Measurements from ENCODE around the gene VPS41.

The VPS41 gene

DNA sequence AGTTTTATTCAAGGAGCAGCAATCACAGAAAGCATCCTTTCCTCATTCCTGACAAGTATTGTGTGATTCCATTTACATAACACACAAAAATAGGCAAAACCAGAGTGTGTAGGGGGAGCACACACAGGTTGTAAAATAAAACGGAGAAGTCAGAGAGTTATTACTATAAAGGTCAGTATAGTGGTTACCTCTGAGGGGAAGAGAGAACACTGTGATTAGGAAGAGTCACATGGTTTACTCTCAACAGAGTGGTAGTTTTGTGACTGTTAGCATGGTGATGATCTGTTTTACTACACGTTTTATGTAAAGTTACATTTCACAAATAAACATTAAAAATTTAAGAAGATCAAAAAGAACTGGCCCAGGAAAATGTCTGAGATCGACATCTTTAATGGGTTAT lies 74.6 kb downstream of the VPS41 start:
- peaks cover 2% of the 10 kb centered on the region for H3K4me1 ChIP-seq (ENCODE audit: insufficient read depth, low read length)
- H3K9me3 ChIP-seq (ENCODE audit: low read length), result no peaks in the 10 kb centered on the region

DNA sequence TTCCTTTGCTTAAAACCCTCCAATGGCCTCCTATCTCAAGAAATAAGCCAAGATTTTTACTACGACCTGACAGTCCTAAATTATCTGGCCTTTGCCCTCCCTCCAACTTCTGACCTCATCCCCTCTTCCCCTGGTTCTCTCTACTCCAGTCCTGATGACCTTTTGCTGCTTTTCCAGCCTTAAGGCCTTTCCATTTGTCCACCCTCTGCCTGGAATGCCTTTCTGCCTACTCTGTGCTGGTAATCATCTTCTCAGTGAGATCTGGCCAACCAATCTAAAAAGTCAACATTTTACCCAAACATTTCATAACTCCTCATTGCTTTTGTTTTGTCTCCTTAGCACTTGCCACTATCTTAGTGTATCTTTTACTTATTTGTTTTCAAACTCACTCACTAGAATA lies 75.7 kb downstream of the VPS41 start:
- H2AFZ ChIP-seq (ENCODE audit: low read depth, low read length), result no peak overlapping the region
- no peak overlapping the region for H3K4me3 ChIP-seq (ENCODE audit: low read length)
- no peaks in the 10 kb centered on the region for H3K27me3 ChIP-seq (ENCODE audit: insufficient read depth, low read length)
- H3K9me3 ChIP-seq (ENCODE audit: low read length), result no peaks in the 10 kb centered on the region
- peaks cover 2% of the 10 kb centered on the region for H3K4me1 ChIP-seq (ENCODE audit: insufficient read depth, low read length)
- peaks cover 4% of the 10 kb centered on the region for H3K36me3 ChIP-seq (ENCODE audit: insufficient read depth, low read length)

More for the DNA sequence above, 74.6 kb downstream of the VPS41 start:
- Histone ChIP-seq H2AFZ (ENCODE audit: low read depth, low read length) (no peak overlapping the region), H3K27me3 (ENCODE audit: insufficient read depth, low read length) (no peaks in the 10 kb centered on the region), H3K36me3 (ENCODE audit: insufficient read depth, low read length) (peaks cover 4% of the 10 kb centered on the region), H3K4me3 (ENCODE audit: low read length) (no peak overlapping the region)

DNA sequence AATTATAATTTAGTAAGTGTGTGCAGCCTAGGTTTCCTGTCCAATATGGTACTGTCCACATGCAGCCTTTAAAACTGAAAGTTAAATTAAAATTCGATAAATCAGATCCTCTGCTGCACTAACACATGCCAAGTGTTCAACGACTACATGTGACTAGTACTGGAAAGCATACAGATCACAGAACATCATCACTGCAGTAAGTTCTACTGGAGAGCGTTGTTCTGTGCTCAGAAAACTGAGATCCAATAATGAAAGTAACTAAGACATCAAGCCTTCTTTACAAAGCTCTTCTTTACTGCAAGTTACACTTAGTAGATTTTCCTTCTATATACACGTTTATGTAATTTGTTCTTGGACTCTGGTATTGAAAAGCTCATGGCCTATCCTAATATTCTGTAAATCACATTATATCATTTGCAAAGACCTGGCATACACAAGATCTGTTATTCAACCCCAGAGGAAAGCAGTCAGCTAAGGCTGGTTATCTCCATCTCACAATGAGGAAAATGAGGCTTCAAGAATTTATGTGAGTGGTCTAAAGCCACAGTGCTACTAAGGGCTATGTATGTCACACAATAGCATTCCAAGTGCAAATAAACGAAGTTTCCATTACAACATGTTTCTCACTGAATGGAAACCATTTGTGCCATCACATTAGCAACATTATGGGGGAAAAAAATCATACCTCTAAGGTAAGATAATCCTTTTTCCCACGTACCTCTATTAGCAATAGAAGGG lies 77.6 kb downstream of the VPS41 start:
- Histone ChIP-seq H3K36me3 (ENCODE audit: insufficient read depth, low read length) (peaks cover 4% of the 10 kb centered on the region), H3K9me3 (ENCODE audit: low read length) (no peaks in the 10 kb centered on the region), H3K4me3 (ENCODE audit: low read length) (no peak overlapping the region), H3K27me3 (ENCODE audit: insufficient read depth, low read length) (no peaks in the 10 kb centered on the region), H3K4me1 (ENCODE audit: insufficient read depth, low read length) (peaks cover 2% of the 10 kb centered on the region), H2AFZ (ENCODE audit: low read depth, low read length) (no peak overlapping the region)

DNA sequence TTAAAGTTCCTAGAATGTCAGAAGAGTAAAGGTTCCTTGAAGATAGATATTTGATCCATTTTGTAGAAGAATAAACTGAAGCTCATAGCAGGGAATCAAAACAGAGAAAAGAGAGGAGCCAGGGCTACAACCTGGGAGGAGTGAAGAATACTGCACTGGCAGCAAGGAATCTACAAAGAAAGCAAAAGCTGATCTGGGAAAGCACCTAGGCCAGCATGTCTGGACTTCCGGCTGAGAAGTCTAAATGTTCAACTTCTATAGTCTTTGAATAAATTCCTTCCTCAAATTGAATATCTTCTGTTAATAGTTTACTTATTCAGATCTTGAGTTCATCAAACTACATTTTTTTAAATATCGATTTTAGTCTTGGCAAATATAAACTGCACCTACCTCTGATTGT lies 78.2 kb downstream of the VPS41 start:
- Histone ChIP-seq H3K9me3 (ENCODE audit: low read length) (no peaks in the 10 kb centered on the region), H3K36me3 (ENCODE audit: insufficient read depth, low read length) (peaks cover 4% of the 10 kb centered on the region), H3K27me3 (ENCODE audit: insufficient read depth, low read length) (no peaks in the 10 kb centered on the region), H3K4me3 (ENCODE audit: low read length) (no peak overlapping the region), H2AFZ (ENCODE audit: low read depth, low read length) (no peak overlapping the region), H3K4me1 (ENCODE audit: insufficient read depth, low read length) (peaks cover 2% of the 10 kb centered on the region)

DNA sequence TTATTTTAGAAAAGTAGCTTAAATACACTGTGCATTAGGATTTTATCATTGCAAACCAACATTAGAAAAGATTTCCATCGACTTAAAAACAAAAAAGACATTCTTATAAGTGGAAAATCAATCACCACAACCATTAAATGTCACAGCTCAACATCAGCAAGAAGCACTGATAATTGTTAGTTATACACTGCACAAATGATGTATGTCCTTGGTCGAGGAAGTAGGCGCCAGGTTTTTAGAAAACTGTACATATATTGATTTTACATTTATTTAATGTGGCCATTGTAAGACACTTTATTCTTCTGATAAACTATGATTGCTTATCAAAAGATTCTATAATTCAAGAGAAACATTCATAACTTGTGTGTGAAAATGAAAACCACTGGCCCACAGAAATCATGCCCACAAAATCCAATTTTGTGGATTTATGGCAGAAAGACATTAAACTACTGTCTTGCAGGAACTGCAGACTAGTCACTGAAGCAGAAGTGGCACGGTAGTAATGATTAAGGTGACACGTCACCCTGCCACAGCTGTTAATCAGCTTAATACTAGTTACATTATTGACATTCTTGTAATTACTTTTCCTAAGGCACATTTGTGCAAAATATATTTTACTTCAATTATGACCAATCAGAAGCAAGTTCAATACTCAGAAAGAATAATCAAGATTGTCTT lies 79.4 kb downstream of the VPS41 start:
- H3K27me3 ChIP-seq (ENCODE audit: insufficient read depth, low read length), result no peaks in the 10 kb centered on the region
- H3K4me3 ChIP-seq (ENCODE audit: low read length), result no peak overlapping the region
- peaks cover 4% of the 10 kb centered on the region for H3K36me3 ChIP-seq (ENCODE audit: insufficient read depth, low read length)
- no peak overlapping the region for H2AFZ ChIP-seq (ENCODE audit: low read depth, low read length)
- peaks cover 2% of the 10 kb centered on the region for H3K4me1 ChIP-seq (ENCODE audit: insufficient read depth, low read length)
- no peaks in the 10 kb centered on the region for H3K9me3 ChIP-seq (ENCODE audit: low read length)

DNA sequence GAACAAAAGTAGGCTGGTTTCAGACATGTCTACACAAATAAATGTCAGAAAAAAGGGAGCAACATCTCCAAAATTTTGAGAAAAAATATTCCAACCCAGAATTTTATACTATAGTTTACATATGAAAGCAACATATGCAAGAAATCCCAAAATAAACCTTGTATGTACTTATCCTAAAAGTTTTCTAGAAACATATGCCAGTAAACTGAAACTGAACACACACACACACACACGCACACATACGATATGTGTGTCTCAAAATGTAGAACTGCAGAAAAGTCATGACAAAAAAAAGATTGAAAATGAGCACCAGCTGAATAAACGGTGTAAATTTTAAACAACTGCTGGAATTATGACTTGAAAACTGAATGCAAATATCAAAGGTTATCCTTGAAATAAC lies 81.0 kb downstream of the VPS41 start:
- H3K36me3 ChIP-seq (ENCODE audit: insufficient read depth, low read length), result peaks cover 4% of the 10 kb centered on the region
- peaks cover 2% of the 10 kb centered on the region for H3K9me3 ChIP-seq (ENCODE audit: low read length)
- H3K27me3 ChIP-seq (ENCODE audit: insufficient read depth, low read length), result no peaks in the 10 kb centered on the region
- H2AFZ ChIP-seq (ENCODE audit: low read depth, low read length), result no peak overlapping the region
- no peaks in the 10 kb centered on the region for H3K4me1 ChIP-seq (ENCODE audit: insufficient read depth, low read length)
- H3K4me3 ChIP-seq (ENCODE audit: low read length), result no peak overlapping the region

DNA sequence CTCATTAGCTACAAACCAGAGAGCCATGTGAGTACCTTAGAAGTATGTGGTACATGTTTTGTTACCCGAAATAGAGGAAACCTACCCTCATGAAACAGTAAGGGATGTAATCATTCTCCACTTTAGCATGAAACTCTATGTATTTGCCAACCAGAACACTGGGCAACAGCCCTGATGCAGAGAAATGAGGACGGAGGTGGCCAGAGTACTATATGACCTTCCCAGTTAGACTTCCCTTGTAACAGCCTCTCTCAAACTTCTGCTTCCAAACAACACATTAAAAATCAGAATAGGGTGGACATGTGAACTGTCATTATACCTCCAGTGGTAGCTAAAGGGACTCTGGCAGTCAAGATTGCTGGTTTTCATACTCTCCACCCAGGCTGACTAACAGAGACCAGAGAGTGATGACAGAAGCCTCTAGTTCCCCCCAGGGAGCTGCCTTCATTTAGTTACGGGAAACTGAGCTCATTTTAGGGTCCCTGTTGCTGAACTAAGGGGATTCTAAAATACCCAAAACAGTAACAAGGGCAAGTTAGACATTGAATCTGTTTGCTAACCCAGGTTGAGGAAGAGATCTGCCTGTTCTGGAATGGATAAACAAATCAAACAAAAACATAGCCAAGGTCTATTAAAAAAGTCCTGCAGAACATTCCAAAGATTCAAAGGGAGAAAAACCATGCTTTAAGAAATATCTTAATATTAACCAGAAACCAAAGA lies 83.1 kb downstream of the VPS41 start:
- Histone ChIP-seq H3K27me3 (ENCODE audit: insufficient read depth, low read length) (no peaks in the 10 kb centered on the region), H3K4me1 (ENCODE audit: insufficient read depth, low read length) (no peaks in the 10 kb centered on the region), H3K36me3 (ENCODE audit: insufficient read depth, low read length) (peaks cover 4% of the 10 kb centered on the region), H3K9me3 (ENCODE audit: low read length) (peaks cover 3% of the 10 kb centered on the region), H3K4me3 (ENCODE audit: low read length) (no peak overlapping the region), H2AFZ (ENCODE audit: low read depth, low read length) (no peak overlapping the region)

DNA sequence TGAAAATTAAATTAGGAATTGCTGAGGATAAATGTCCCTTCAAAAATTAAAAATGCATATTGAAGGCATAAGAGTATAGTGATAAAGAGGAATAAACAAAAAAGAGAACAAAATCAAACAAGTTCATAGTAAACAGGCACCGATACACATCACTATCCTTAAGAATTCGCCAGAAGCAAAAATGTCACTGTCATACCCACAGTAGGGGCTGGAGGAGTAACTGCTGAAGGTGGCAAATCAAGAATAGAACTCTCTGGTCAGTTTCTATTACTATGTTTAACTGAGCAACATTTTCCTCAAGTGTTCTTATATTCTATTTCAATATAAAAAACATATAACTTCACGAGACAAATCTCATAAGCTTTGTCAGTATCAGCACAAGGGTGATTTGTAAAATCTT lies 84.0 kb downstream of the VPS41 start:
- peaks cover 5% of the 10 kb centered on the region for H3K36me3 ChIP-seq (ENCODE audit: insufficient read depth, low read length)
- no peaks in the 10 kb centered on the region for H3K27me3 ChIP-seq (ENCODE audit: insufficient read depth, low read length)
- H3K4me3 ChIP-seq (ENCODE audit: low read length), result no peak overlapping the region
- H3K4me1 ChIP-seq (ENCODE audit: insufficient read depth, low read length), result no peaks in the 10 kb centered on the region
- H3K9me3 ChIP-seq (ENCODE audit: low read length), result peaks cover 3% of the 10 kb centered on the region
- no peak overlapping the region for H2AFZ ChIP-seq (ENCODE audit: low read depth, low read length)

DNA sequence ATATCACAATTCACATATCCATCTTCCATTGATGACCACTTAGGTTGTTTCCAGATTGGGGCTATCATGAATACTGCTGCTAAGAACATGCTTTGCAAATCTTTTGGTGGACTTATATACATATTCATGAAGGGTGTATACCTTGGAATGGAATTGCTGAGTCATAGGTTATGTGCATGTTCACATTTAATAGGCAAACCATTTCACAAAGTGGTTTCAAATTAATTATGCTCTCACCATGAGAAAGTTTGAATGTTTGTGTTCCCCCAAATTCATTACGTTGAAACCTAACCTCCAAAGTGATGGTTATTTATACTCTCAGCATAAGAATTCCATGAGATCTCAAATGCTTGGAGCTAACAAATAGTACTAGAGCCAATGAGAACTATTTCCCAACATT lies 86.4 kb downstream of the VPS41 start:
- Histone ChIP-seq H3K9me3 (ENCODE audit: low read length) (peaks cover 3% of the 10 kb centered on the region), H2AFZ (ENCODE audit: low read depth, low read length) (no peak overlapping the region), H3K36me3 (ENCODE audit: insufficient read depth, low read length) (peaks cover 10% of the 10 kb centered on the region), H3K4me1 (ENCODE audit: insufficient read depth, low read length) (no peaks in the 10 kb centered on the region), H3K4me3 (ENCODE audit: low read length) (no peak overlapping the region), H3K27me3 (ENCODE audit: insufficient read depth, low read length) (no peaks in the 10 kb centered on the region)

DNA sequence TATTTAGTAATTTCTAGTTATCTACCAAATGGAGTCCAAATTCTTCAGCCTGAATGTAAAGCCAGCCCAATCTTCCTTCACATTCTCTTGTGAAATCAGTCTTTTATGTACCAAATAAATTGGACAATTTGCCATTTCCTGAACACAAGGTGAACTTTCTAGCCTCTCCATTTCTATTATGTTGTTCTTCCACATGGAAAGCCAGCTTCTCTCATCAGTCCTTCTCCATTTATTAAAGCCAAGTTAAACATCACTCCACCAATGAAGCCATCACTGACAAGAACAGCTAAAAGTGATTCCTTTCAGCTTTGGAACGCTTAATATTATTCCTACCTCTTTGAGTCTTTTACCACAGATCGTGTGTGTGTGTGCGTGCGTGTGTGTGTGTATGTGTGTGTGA lies 88.4 kb downstream of the VPS41 start:
- Histone ChIP-seq H3K9me3 (ENCODE audit: low read length) (peaks cover 6% of the 10 kb centered on the region), H2AFZ (ENCODE audit: low read depth, low read length) (no peak overlapping the region)

DNA sequence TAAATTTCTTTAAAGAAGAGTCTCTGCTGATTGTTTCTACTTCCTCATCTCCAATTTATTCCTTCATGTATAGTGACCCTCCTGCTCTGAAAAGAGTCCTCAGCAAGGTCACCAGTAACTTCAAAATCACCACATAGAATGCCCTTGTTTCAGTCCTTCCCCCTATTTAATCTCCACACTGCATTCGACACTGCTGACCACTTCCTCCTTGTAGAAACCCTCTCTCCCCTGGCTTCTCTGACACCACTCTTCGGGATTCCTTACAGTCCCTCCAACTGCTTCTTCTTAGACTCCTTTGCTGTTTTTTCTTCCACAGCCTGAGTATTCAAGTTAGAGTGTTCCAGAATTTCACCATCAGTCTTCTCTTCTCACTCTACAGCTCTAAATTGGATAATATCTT lies 89.5 kb downstream of the VPS41 start:
- no peak overlapping the region for H2AFZ ChIP-seq (ENCODE audit: low read depth, low read length)
- no peaks in the 10 kb centered on the region for H3K4me1 ChIP-seq (ENCODE audit: insufficient read depth, low read length)
- H3K27me3 ChIP-seq (ENCODE audit: insufficient read depth, low read length), result no peaks in the 10 kb centered on the region
- H3K4me3 ChIP-seq (ENCODE audit: low read length), result no peak overlapping the region
- H3K36me3 ChIP-seq (ENCODE audit: insufficient read depth, low read length), result peaks cover 15% of the 10 kb centered on the region
- peaks cover 6% of the 10 kb centered on the region for H3K9me3 ChIP-seq (ENCODE audit: low read length)

More for the DNA sequence above, 88.4 kb downstream of the VPS41 start:
- Histone ChIP-seq H3K36me3 (ENCODE audit: insufficient read depth, low read length) (peaks cover 15% of the 10 kb centered on the region), H3K4me1 (ENCODE audit: insufficient read depth, low read length) (no peaks in the 10 kb centered on the region), H3K27me3 (ENCODE audit: insufficient read depth, low read length) (no peaks in the 10 kb centered on the region), H3K4me3 (ENCODE audit: low read length) (no peak overlapping the region)

DNA sequence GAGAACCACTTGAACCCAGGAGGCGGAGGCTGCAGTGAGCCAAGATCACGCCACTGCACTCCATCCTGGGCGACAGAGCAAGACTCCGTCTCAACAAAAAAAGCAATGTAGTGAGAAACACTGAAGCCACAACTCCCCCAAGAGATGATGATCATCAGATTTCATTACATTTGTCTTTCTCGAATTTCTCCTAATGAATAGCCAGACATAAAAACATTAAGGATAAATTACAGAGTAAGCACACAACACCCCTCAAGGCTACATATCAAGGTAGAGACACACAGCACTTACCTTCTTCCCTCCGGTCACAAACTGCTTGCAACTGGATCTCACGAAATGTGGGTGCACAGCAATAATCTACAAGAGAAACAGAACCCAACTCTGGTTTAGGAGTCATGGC lies 91.5 kb downstream of the VPS41 start:
- no peak overlapping the region for H2AFZ ChIP-seq (ENCODE audit: low read depth, low read length)
- no peaks in the 10 kb centered on the region for H3K27me3 ChIP-seq (ENCODE audit: insufficient read depth, low read length)
- no peak overlapping the region for H3K4me3 ChIP-seq (ENCODE audit: low read length)
- peaks cover 3% of the 10 kb centered on the region for H3K9me3 ChIP-seq (ENCODE audit: low read length)
- H3K36me3 ChIP-seq (ENCODE audit: insufficient read depth, low read length), result peaks cover 15% of the 10 kb centered on the region
- no peaks in the 10 kb centered on the region for H3K4me1 ChIP-seq (ENCODE audit: insufficient read depth, low read length)

DNA sequence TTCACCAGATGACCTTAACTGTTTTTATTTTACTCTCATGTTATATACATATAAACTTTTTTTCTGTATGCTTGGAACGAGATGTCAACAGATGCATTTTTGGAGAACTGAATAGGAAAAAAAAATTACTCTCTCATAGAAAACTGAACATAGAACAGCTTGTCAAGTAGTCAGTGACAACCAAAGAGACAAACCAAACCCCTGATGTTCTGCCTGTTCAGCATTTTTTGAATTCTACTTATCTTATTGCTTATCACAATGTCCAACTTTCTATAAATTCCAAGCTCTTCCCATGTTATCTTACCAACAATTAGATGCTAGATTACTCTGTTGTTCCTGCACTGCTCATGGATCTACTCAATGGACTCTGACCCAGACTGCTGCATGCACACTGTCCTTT lies 95.2 kb downstream of the VPS41 start:
- Histone ChIP-seq H3K4me3 (ENCODE audit: low read length) (no peak overlapping the region), H3K9me3 (ENCODE audit: low read length) (peaks cover 3% of the 10 kb centered on the region), H3K36me3 (ENCODE audit: insufficient read depth, low read length) (peaks cover 13% of the 10 kb centered on the region), H3K4me1 (ENCODE audit: insufficient read depth, low read length) (no peaks in the 10 kb centered on the region), H2AFZ (ENCODE audit: low read depth, low read length) (no peak overlapping the region), H3K27me3 (ENCODE audit: insufficient read depth, low read length) (no peaks in the 10 kb centered on the region)

Measured in neuron (in vitro differentiated cells).